Measurements from ENCODE around the gene SGSM1.

DNA sequence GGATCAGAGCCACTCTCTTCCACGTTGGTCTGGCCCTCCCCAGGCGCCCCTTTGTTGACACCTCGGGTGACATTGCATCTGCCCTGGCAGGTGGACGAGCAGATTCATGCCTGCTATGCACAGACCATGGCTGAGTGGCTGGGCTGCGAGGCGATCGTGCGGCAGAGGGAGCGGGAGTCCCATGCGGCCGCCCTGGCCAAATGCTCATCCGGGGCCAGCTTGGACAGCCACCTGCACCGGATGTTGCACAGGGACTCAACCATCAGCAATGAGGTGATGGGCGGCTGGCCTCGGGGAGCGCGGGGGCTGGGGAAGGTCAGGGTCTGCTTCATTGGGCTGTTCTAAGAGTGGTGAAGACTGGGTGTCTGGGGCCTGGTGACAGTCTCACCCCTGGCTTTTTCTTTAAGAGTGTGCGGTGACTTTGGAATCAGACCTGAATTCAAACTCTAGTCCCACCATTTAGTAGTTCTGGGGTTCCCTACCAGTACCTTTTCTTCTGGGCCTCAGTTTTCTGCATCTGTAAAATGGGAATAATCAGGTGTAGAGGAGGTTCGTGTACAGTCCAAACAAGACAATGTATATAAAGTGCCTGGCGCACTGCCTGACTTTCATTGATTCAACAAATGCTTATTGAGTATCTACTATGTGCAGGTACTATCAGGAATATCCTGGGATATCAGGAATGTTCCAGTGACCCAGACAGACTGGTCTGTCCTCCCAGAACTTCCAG is 87.5 kb downstream of the SGSM1 start:
- TF ChIP-seq, protein P1, sequence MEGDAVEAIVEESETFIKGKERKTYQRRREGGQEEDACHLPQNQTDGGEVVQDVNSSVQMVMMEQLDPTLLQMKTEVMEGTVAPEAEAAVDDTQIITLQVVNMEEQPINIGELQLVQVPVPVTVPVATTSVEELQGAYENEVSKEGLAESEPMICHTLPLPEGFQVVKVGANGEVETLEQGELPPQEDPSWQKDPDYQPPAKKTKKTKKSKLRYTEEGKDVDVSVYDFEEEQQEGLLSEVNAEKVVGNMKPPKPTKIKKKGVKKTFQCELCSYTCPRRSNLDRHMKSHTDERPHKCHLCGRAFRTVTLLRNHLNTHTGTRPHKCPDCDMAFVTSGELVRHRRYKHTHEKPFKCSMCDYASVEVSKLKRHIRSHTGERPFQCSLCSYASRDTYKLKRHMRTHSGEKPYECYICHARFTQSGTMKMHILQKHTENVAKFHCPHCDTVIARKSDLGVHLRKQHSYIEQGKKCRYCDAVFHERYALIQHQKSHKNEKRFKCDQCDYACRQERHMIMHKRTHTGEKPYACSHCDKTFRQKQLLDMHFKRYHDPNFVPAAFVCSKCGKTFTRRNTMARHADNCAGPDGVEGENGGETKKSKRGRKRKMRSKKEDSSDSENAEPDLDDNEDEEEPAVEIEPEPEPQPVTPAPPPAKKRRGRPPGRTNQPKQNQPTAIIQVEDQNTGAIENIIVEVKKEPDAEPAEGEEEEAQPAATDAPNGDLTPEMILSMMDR (IDR thresholded peaks at IDR 0.05): no peak
- TF ChIP-seq POLR2A (IDR thresholded peaks at IDR 0.05): no peak
